Activated CD4-positive, CD25-positive, alpha-beta regulatory T cell treated with anti-CD3 and anti-CD28 coated beads, Interleukin-2, amount 50 U/mL, for 24 hours (primary cell): ENCODE data around the gene CCDC110.

Experiments
- ATAC-seq, 2 donors: fragments of 150-1000 bp; cut with Tn5 transposase; one replicate each; pipeline ENCODE4 v1.10.0; 2021; ENCODE audit warnings: mild to moderate bottlenecking in 1 of 2, moderate library complexity in 1 of 2

The CCDC110 gene

DNA sequence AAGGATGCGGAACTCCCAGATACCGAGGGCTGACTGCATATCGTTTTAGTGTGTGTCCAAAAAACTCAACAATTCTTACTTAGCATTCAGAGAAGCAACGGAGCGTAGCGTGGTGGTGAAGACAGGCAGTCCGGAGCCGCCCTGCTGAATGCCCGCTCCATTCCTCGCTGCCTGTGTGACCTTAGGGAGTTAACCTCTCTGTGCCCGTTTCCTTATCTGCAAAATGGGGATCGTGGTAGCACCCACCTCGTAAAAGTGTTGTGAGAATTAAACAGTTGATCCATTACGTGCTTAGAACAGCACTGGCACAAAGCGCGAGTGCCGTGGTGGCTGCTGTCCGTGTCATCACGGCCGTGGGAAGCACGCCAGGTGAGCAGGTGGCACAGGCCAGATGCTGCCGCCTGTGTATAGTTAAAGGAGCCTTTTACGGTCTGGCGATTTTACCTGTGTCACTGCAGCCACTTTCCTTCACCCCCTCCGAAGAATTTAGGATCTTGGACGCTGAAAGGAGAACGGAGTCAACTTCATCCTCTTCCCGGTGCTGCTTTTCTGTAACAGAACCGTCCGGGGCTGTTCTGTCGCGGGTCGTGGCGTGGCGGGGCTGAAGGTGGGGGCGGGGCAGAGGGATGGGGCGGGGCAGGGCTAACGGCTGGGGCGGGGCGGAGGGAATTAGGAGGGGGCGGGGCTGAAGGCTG is 885 bp downstream of the CCDC110 start:
- ATAC-seq, result peak; percentile 10 to 21

- no peak for ATAC-seq
Measured at GRCh38 chr4:185469580-185470154, 1.9 kb downstream of the CCDC110 start.

- no peak for ATAC-seq
Measured at GRCh38 chr4:185468999-185469398, 2.5 kb downstream of the CCDC110 start.

GRCh38 chr4:185467991-185468390 is 3.5 kb downstream of the CCDC110 start:
- ATAC-seq, result no peak

DNA sequence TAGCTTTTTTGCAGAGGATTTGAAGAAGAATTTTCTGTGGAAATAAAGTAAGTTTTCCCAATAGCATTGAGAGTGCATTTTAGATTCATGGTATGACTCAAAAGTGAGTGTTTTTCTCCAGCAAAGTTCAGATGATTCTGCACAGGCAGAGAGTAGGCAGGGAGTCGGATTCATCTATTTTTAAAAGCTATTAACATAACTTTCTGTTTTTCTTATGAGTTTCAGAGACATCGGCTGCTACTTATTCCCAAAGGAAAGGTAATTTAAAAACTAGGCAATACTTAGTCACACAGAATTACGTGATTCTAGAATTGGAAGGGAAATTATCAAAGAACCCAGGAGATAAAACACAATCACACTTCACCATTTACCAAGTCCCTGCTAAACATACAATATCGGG is 4.4 kb downstream of the CCDC110 start:
- no peak for ATAC-seq

DNA sequence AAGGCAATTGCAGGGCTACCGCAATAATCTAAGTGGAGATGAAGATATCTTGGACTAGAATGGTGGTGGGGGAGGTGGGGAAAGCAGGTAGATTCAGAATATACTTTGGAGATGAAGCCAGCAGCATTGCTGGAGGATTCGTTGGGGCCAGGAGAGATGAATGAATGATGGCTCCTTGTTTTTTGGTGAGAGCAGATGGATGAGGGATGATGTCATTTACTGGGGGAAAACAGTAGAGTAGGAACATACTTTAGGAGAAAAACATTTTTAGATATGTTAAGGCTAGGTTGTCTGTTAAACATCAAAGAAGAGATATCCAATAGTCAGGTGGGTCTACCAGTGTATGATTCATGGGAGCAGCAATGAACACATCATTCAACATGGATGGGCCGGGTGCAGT is 5.8 kb downstream of the CCDC110 start:
- no peak for ATAC-seq

DNA sequence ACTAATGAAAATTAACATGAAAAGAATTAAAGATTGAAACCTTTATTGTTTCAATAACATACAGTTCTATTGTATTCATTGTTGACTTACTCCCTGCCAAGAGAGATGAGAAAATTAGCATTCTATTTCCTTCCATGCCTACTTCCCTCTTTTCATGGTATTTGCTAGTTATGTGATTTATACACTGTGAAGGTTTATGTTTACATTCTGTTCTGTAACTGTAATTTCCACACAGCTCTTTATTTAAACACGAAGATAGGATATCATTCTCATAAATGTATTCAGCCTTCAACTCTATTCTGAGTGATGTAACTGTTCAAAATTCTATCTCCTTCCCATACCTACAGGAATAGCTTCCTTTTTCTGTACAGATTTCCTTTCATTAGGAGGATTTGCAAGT is 6.6 kb downstream of the CCDC110 start:
- no peak for ATAC-seq

DNA sequence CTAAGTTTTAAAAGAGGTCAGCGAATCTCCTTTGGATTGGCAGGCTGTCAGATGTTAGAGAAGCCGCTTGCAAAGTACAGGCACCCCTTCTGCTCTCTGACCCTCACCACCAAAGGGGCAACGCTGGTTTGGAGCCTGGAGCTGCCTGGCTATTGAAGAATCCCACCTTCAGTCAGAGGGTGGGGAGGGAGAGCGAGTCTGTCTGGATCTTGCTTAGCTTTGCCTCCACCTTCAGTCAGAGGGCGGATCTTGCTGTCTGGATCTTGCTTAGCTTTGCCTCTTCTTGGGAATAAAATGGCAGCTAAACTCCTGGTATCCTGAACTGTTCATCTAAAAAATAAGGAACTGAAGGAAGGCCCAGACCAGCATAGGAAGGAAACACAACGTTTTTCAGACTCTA is 7.3 kb downstream of the CCDC110 start:
- ATAC-seq, result no peak

GRCh38 chr4:185463541-185463940 is 8.0 kb downstream of the CCDC110 start:
- no peak for ATAC-seq

- ATAC-seq, result no peak
Measured at GRCh38 chr4:185461565-185461964, 10.0 kb downstream of the CCDC110 start.

- no peak for ATAC-seq
Measured at GRCh38 chr4:185457136-185457535, 14.4 kb downstream of the CCDC110 start.

DNA sequence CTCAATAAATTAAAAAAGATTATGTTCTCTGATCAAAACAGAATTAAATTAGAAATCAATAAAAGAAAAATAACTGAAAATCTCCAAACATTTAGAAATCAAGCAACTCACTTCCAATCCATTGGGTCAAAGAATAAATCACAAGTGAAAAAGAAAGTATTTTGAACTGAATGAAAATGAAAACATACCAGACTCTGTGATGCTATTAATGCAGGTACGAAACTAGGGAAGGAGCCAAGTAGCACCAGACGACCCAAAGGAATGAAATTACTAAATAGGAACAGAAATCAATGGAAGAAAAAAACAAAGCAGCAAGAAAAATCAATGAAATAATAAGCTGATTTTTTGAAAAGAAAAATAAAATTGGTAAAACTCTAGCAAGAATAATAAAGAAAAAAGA is 15.4 kb downstream of the CCDC110 start:
- ATAC-seq, result no peak

DNA sequence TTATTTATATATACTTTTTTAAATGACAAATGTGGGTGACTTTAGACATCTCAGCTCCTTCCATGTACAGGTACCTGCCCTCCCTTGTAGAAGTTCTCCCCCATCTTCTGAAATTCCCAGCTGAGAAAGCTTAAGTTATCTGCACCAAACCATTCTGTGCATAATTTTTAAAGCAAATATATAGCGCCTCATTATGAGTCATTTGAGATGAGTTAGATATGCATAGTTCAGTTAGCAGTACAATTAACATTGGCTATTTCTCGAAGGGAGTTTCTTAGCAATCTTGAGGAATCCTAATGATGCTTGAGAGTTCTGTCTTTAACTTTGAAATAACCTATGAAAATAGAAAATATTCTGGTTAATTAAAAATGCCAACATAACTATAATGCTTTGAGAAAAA is 26.3 kb downstream of the CCDC110 start:
- no peak for ATAC-seq

- no peak for ATAC-seq
Measured at GRCh38 chr4:185441479-185441878, 30.1 kb downstream of the CCDC110 start.

DNA sequence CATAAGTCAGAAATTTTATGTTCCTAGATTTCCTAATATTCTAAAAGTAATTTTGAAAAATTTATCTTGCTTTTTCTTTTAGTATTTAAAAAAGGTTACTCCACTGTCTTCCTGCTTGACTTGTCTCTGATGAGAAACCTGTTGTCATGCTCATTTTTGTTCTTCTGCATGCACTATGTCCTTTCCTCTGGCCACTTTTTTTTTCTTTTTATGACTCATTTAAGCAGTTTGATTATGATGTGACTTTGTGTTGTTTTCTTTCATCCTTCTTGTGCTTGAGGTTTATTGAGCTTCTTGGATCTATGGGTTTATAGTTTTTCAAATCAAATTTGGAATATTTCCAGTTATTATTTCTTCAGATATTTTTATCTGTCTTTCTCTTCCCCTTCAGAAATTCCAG is 33.7 kb downstream of the CCDC110 start:
- no peak for ATAC-seq

GRCh38 chr4:185435466-185435865 is 36.1 kb downstream of the CCDC110 start:
- no peak for ATAC-seq

- no peak for ATAC-seq
Measured at GRCh38 chr4:185429660-185430059, 41.9 kb downstream of the CCDC110 start.

GRCh38 chr4:185426960-185427688 is 44.4 kb downstream of the CCDC110 start:
- ATAC-seq, result no peak

- peak; percentile 92 to 93 for ATAC-seq
Measured at GRCh38 chr4:185425647-185426352, 45.7 kb downstream of the CCDC110 start, which contains the start of gene UFSP2. TSS of gene UFSP2 (minus strand) at chr4:185425964. CDS start at chr4:185425868, 96 bp downstream.

DNA sequence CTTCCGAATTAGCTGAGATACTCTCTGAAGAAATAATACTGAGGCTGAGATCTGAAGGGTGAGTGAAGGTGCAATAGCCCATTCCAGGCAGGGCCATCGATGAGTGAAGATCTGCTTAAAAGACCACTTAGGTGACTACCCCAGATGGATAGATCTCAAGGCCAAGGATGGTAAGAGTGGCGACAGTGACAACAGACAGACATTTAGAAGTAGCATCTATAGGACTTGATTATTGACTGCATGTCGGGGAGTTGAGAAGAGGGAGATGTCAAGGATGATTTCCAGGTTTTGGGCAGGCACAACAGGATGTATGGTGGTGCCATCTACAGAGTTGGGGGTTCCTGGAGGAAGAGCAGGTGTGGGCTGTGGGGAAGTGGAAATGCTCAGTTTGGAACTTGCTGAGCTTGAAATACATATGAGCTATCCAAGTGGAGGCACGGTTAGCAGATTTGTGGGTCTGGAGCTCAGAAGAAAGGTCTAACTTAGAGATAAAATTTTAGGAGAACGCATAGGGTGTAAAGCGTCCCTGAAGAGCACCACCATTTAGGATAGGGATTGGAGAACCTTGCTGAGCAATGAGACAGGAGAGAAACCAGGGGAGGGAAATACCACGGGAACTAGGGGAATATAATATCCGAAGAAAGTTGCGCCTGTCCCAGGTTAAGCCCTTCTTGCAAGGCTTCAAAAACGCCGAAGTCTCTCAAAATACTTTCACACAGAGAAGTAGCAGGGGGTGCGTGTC is 46.5 kb downstream of the CCDC110 start:
- peak in 1 of 2 donors; percentile 0 for ATAC-seq

DNA sequence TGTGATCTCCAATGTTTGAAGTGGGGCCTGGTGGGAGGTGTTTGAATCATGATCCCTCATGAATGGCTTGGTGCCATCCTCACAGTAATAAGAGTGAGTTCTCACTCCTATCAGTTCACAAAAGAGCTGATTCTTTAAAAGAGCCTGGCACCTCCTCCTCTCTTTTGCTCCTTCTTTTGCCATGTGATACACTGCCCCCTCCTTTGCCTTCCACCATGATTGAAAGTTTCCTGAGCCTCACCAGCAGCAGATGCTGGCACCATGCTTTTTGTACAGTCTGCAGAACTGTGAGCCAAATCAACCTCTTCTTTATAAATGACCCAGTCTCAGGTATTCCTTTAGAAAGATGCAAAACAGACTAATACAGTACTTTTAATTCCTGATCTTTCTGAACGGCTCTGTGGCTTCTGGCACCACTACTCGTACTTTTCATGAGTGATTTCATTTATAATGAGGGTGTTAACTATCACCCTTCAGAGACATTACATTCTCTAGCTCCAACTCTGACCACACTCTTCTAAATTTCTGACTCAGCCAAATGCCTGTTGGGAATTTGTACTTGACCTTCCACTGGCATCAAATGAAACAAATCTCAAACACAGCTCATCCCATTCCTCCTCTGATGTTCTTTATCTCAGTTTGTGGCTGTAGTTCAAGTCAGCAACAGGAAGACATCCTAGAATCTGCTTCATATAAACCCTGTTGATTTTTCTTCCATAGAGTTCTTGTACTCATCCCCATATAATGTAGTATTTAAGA is 50.0 kb downstream of the CCDC110 start:
- no peak for ATAC-seq

GRCh38 chr4:185416955-185417354 is 54.6 kb downstream of the CCDC110 start:
- no peak for ATAC-seq
